Vagina (tissue), 2 donors: ENCODE data around the gene MS4A14. TPM values are rescaled to one million over a fixed set of nuclear protein-coding genes. Genes with fewer than 3 reads are reported as not detected.

Experiments used
- DNase-seq, 2 donors: peaks; one replicate each; pipeline ENCODE4 v3.0.0-alpha.2; 2017; ENCODE audit errors: extremely low spot score in 2 of 2
- H3K27ac ChIP-seq: fragments of 200-600 bp; sonication (generic); one replicate; pipeline ENCODE4 v1.5.1; 2019
- H3K27me3 ChIP-seq: fragments of 200-600 bp; sonication (generic); one replicate; pipeline ENCODE4 v1.5.1; 2019
- H3K36me3 ChIP-seq, 2 donors: fragments of 200-600 bp; sonication (generic); one replicate each; pipeline ENCODE4 v1.5.1; 2017 to 2019
- H3K4me1 ChIP-seq: fragments of 200-600 bp; sonication (generic); one replicate; pipeline ENCODE4 v1.5.1; 2019
- H3K4me3 ChIP-seq, 2 donors: fragments of 200-600 bp; sonication (generic); 1 replicate in 1 of 2; 2 replicates in 1 of 2; pipeline ENCODE4 v1.5.1; 2016 to 2019
- H3K9me3 ChIP-seq: fragments of 200-600 bp; sonication (generic); one replicate; pipeline ENCODE4 v1.5.1; 2019
- CTCF ChIP-seq, 3 experiments: fragments of 450-650 bp in 2 of 3; fragments of 200-600 bp in 1 of 3; sonication (generic) in 1 of 3; IDR thresholded peaks; one replicate each; pipeline ENCODE4 v1.5.1; 2017 to 2019; ENCODE audit warnings: antibody characterized with exemption in 3 of 3, mild to moderate bottlenecking in 2 of 3, moderate library complexity in 2 of 3
- POLR2A ChIP-seq, 2 donors: fragments of 450-650 bp; IDR thresholded peaks; one replicate each; pipeline ENCODE4 v1.6.1; 2017; ENCODE audit warnings: antibody characterized with exemption in 2 of 2, mild to moderate bottlenecking in 2 of 2, moderate library complexity in 2 of 2
- POLR2AphosphoS5 ChIP-seq, 2 donors: sonication (generic); formaldehyde crosslinking; IDR thresholded peaks; one replicate each; pipeline ENCODE4 v1.9.0; 2017; ENCODE audit warnings: antibody characterized with exemption in 2 of 2, mild to moderate bottlenecking in 2 of 2, low read depth in 1 of 2; ENCODE audit not compliant: insufficient read depth in 1 of 2
- intact Hi-C: fragments of 100-400 bp; cut with DNase I; formaldehyde crosslinking; loops from one replicate; pipeline ENCODE4 v1.15.1; 2023
- total RNA-seq: library from RNA; depleted of rRNA; stranded (reverse); fragments of >200 nt; gene quantifications from one replicate; pipeline ENCODE4 v1.2.3, GENCODE V29; 2016

Gene MS4A14
- total RNA-seq, 1 donor from 2014 or later: 1.7 TPM

GRCh38 chr11:60367009-60367408 is 29.2 kb upstream of the MS4A14 start:
- no peak overlapping the region for H3K27ac ChIP-seq
- H3K4me3 ChIP-seq: no peak overlapping the region
- no peaks in the 10 kb centered on the region for H3K9me3 ChIP-seq
- no peaks in the 10 kb centered on the region for H3K27me3 ChIP-seq
- no peak for DNase-seq
- intact Hi-C loops: no loop called here
- H3K36me3 ChIP-seq: no peaks in the 10 kb centered on the region
- no peaks in the 10 kb centered on the region for H3K4me1 ChIP-seq
- no peak for TF ChIP-seq CTCF (IDR thresholded peaks at IDR 0.05)

DNA sequence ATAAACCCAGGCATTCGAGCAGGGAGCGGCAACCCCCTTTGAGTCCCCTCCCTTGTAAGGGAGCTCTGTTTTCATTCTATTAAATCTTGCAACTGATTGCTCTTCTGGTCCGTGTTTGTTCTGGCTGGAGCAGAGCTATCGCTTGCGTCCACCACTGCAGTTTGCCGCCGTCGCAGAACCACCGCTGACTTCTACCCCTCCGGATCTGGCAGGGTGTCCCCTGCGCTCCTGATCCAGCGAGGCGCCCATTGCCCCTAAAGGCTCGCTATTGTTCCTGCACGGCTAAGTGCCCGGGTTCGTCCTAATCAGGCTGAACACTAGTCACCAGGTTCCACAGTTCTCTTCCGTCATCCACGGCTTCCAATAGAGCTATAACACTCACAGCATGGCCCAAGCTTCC is 28.4 kb upstream of the MS4A14 start:
- no peaks in the 10 kb centered on the region for H3K4me1 ChIP-seq
- no peaks in the 10 kb centered on the region for H3K27me3 ChIP-seq
- H3K27ac ChIP-seq: no peak overlapping the region
- H3K9me3 ChIP-seq: no peaks in the 10 kb centered on the region
- intact Hi-C loops: no loop called here
- no peaks in the 10 kb centered on the region for H3K36me3 ChIP-seq
- H3K4me3 ChIP-seq: no peak overlapping the region
- DNase-seq: no peak
- TF ChIP-seq POLR2A (IDR thresholded peaks at IDR 0.05) (no peak), CTCF (IDR thresholded peaks at IDR 0.05) (no peak), POLR2AphosphoS5 (IDR thresholded peaks at IDR 0.05; ENCODE audit: insufficient read depth in 1 of 2, low read depth in 1 of 2) (no peak)

GRCh38 chr11:60370252-60370810 is 25.9 kb upstream of the MS4A14 start:
- no peak for DNase-seq
- Histone ChIP-seq H3K36me3 (no peaks in the 10 kb centered on the region), H3K27ac (no peak overlapping the region)

DNA sequence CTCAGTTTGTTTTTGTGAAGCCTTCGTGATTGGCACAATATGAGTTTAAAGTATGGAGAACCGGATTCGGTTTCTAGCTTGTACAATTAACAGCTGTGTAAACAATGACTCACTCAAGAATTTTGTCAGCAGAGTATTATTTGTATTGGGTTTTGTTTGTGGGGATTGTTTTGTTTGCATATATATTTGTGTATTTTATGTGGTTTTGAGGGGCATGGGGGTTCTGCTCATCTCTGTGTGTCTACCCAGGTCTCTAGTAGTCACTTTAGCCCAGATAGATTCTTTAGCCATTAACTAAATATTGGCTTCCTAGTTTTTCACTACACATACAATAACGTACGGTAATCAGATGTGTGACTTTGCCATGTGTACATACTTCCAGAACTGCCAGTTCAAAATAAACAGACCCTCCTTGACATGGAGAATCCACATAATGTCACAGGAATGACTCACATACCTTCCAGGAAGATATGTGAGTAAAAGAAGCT is 25.4 kb upstream of the MS4A14 start:
- no peaks in the 10 kb centered on the region for H3K36me3 ChIP-seq
- no peaks in the 10 kb centered on the region for H3K27me3 ChIP-seq
- no peak for TF ChIP-seq POLR2A (IDR thresholded peaks at IDR 0.05)
- intact Hi-C loops: no loop called here
- no peak for DNase-seq
- no peaks in the 10 kb centered on the region for H3K4me1 ChIP-seq
- no peak overlapping the region for H3K27ac ChIP-seq
- no peaks in the 10 kb centered on the region for H3K9me3 ChIP-seq
- H3K4me3 ChIP-seq: no peak overlapping the region

More at GRCh38 chr11:60370252-60370810, 25.9 kb upstream of the MS4A14 start:
- intact Hi-C loops: no loop called here
- no peaks in the 10 kb centered on the region for H3K9me3 ChIP-seq
- no peaks in the 10 kb centered on the region for H3K4me1 ChIP-seq
- H3K4me3 ChIP-seq: no peak overlapping the region
- H3K27me3 ChIP-seq: no peaks in the 10 kb centered on the region
- no peak for TF ChIP-seq CTCF (IDR thresholded peaks at IDR 0.05)
- no peak for TF ChIP-seq POLR2AphosphoS5 (IDR thresholded peaks at IDR 0.05; ENCODE audit: insufficient read depth in 1 of 2, low read depth in 1 of 2)
- TF ChIP-seq POLR2A (IDR thresholded peaks at IDR 0.05): no peak

GRCh38 chr11:60371386-60371785 is 24.9 kb upstream of the MS4A14 start:
- Histone ChIP-seq H3K4me1 (no peaks in the 10 kb centered on the region), H3K36me3 (no peaks in the 10 kb centered on the region), H3K9me3 (no peaks in the 10 kb centered on the region), H3K27ac (no peak overlapping the region), H3K27me3 (no peaks in the 10 kb centered on the region), H3K4me3 (no peak overlapping the region)
- TF ChIP-seq POLR2AphosphoS5 (IDR thresholded peaks at IDR 0.05; ENCODE audit: insufficient read depth in 1 of 2, low read depth in 1 of 2) (no peak), POLR2A (IDR thresholded peaks at IDR 0.05) (no peak), CTCF (IDR thresholded peaks at IDR 0.05) (no peak)
- DNase-seq: no peak
- intact Hi-C loops: no loop called here
